Measurements from ENCODE around the gene C6orf132. TPM values are rescaled to one million over a fixed set of nuclear protein-coding genes. Genes with fewer than 3 reads are reported as not detected.

C6orf132 gene
- total and polyA plus RNA-seq, 2 donors from 2014 or later, result 5.6 to 42.7 TPM

- no peaks in the 10 kb centered on the region for H3K27me3 ChIP-seq (ENCODE audit: control insufficient read depth, insufficient read depth, low read length)
- no peak for TF ChIP-seq CTCF (IDR thresholded peaks at IDR 0.05; ENCODE audit: borderline replicate concordance, extremely low read depth, insufficient read depth)
- peaks cover 0 to 2% (median 0%) of the 10 kb centered on the region in 3 donors for H3K4me1 ChIP-seq (ENCODE audit: control insufficient read depth in 2 of 3, insufficient read depth in 2 of 3, low read depth in 1 of 3, low read length in 3 of 3)
- H3K27ac ChIP-seq (ENCODE audit: low read depth in 2 of 2, low read length in 2 of 2), result no peak overlapping the region
- intact Hi-C loops (cut with DNase I), result no loop called here
- no peak for DNase-seq
- H3K4me3 ChIP-seq (ENCODE audit: low read length in 3 of 3), result no peak overlapping the region
- no peaks in the 10 kb centered on the region for H3K36me3 ChIP-seq (ENCODE audit: control insufficient read depth in 2 of 3, insufficient read depth in 3 of 3, low read length in 3 of 3)
- H3K9ac ChIP-seq (ENCODE audit: low read length in 3 of 3), result no peak overlapping the region
- no peaks in the 10 kb centered on the region for H3K9me3 ChIP-seq (ENCODE audit: control insufficient read depth in 2 of 3, insufficient read depth in 1 of 3, low read length in 3 of 3)
- FAIRE-seq, result no peak
Observed at GRCh38 chr6:42179261-42179944, 37.0 kb upstream of the C6orf132 start.

- intact Hi-C loops (cut with DNase I), result no loop called here
- FAIRE-seq, result no peak
- peak in 4 of 5 donors; percentile 49 to 67 (median 59) for DNase-seq
- Histone ChIP-seq H3K36me3 (ENCODE audit: control insufficient read depth in 2 of 3, insufficient read depth in 3 of 3, low read length in 3 of 3) (no peaks in the 10 kb centered on the region), H3K9ac (ENCODE audit: low read length in 3 of 3) (no peak overlapping the region), H3K9me3 (ENCODE audit: control insufficient read depth in 2 of 3, insufficient read depth in 1 of 3, low read length in 3 of 3) (no peaks in the 10 kb centered on the region), H3K4me3 (ENCODE audit: low read length in 3 of 3) (no peak overlapping the region), H3K27me3 (ENCODE audit: control insufficient read depth, insufficient read depth, low read length) (no peaks in the 10 kb centered on the region), H3K27ac (ENCODE audit: low read depth in 2 of 2, low read length in 2 of 2) (no peak overlapping the region), H3K4me1 (ENCODE audit: control insufficient read depth in 2 of 3, insufficient read depth in 2 of 3, low read depth in 1 of 3, low read length in 3 of 3) (peaks cover 0 to 2% (median 0%) of the 10 kb centered on the region in 3 donors)
- no peak for TF ChIP-seq CTCF (IDR thresholded peaks at IDR 0.05; ENCODE audit: borderline replicate concordance, extremely low read depth, insufficient read depth)
Observed at GRCh38 chr6:42177514-42178364, 35.3 kb upstream of the C6orf132 start.

GRCh38 chr6:42176981-42177380 is 34.6 kb upstream of the C6orf132 start:
- Histone ChIP-seq H3K27me3 (ENCODE audit: control insufficient read depth, insufficient read depth, low read length) (no peaks in the 10 kb centered on the region), H3K9ac (ENCODE audit: low read length in 3 of 3) (no peak overlapping the region), H3K9me3 (ENCODE audit: control insufficient read depth in 2 of 3, insufficient read depth in 1 of 3, low read length in 3 of 3) (no peaks in the 10 kb centered on the region), H3K4me1 (ENCODE audit: control insufficient read depth in 2 of 3, insufficient read depth in 2 of 3, low read depth in 1 of 3, low read length in 3 of 3) (peaks cover 0 to 2% (median 0%) of the 10 kb centered on the region in 3 donors), H3K36me3 (ENCODE audit: control insufficient read depth in 2 of 3, insufficient read depth in 3 of 3, low read length in 3 of 3) (no peaks in the 10 kb centered on the region), H3K4me3 (ENCODE audit: low read length in 3 of 3) (no peak overlapping the region), H3K27ac (ENCODE audit: low read depth in 2 of 2, low read length in 2 of 2) (no peak overlapping the region)
- intact Hi-C loops (cut with DNase I), result no loop called here
- DNase-seq (no peak), FAIRE-seq (no peak)
- no peak for TF ChIP-seq CTCF (IDR thresholded peaks at IDR 0.05; ENCODE audit: borderline replicate concordance, extremely low read depth, insufficient read depth)
